Measurements from ENCODE around the gene RIT2. TPM values are rescaled to one million over a fixed set of nuclear protein-coding genes. Genes with fewer than 3 reads are reported as not detected.

Gene RIT2
- total RNA-seq, 1 donor from 2014 or later = not detected

DNA sequence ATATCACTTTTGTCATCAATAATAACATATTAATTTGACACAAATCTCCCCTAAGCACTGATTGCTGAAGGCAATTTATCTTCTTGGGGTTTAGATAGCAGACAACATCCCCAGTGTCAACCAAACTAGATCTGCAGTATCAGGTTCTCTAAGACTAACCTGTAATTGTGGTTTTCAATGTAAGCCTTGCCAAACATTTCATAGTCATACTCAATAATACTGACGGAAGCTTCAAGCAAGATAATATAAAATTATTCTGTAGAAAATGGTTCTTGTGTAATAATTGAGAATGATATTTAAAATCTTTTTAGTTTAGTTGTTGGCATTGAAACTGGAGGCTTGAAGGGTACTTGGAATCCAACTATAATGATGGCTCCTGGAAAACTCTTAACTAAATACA is 186.3 kb downstream of the RIT2 start:
- TF ChIP-seq, protein P1, sequence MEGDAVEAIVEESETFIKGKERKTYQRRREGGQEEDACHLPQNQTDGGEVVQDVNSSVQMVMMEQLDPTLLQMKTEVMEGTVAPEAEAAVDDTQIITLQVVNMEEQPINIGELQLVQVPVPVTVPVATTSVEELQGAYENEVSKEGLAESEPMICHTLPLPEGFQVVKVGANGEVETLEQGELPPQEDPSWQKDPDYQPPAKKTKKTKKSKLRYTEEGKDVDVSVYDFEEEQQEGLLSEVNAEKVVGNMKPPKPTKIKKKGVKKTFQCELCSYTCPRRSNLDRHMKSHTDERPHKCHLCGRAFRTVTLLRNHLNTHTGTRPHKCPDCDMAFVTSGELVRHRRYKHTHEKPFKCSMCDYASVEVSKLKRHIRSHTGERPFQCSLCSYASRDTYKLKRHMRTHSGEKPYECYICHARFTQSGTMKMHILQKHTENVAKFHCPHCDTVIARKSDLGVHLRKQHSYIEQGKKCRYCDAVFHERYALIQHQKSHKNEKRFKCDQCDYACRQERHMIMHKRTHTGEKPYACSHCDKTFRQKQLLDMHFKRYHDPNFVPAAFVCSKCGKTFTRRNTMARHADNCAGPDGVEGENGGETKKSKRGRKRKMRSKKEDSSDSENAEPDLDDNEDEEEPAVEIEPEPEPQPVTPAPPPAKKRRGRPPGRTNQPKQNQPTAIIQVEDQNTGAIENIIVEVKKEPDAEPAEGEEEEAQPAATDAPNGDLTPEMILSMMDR (IDR thresholded peaks at IDR 0.05; ENCODE audit: unreplicated experiment) = no peak
- no peaks in the 10 kb centered on the region for H3K27me3 Mint-ChIP-seq (ENCODE audit: unreplicated experiment)
- no peaks in the 10 kb centered on the region for H3K36me3 Mint-ChIP-seq (ENCODE audit: low read depth, unreplicated experiment)
- DNase-seq (ENCODE audit: low spot score) = no peak
- H3K27ac Mint-ChIP-seq (ENCODE audit: unreplicated experiment) = no peak overlapping the region
- peaks cover 11% of the 10 kb centered on the region for H3K4me1 Mint-ChIP-seq (ENCODE audit: unreplicated experiment)
- no peak overlapping the region for H3K4me3 Mint-ChIP-seq (ENCODE audit: unreplicated experiment)
- H3K9me3 Mint-ChIP-seq (ENCODE audit: unreplicated experiment) = no peaks in the 10 kb centered on the region

DNA sequence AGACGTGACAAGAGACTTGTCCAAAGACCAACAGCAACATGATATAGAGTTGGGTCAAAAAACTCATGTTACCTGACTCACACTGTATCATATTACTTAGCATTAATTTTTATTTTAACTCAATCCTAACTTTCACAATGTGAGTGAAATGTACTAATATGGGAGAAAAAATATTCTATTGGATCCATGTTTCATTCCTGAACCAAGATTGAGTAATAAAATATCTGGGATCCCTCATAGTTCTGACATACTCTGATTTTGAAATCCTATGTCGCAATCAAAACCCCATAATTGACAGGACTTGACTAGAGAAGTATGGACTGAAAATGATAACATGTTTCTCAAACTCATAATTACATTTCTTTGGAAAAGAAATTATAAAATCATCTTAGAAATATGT is 190.4 kb downstream of the RIT2 start:
- Mint-ChIP-seq H3K4me3 (ENCODE audit: unreplicated experiment) (no peak overlapping the region), H3K27me3 (ENCODE audit: unreplicated experiment) (no peaks in the 10 kb centered on the region), H3K36me3 (ENCODE audit: low read depth, unreplicated experiment) (no peaks in the 10 kb centered on the region), H3K27ac (ENCODE audit: unreplicated experiment) (no peak overlapping the region), H3K4me1 (ENCODE audit: unreplicated experiment) (no peaks in the 10 kb centered on the region), H3K9me3 (ENCODE audit: unreplicated experiment) (no peaks in the 10 kb centered on the region)
- TF ChIP-seq, protein P1 (IDR thresholded peaks at IDR 0.05; ENCODE audit: unreplicated experiment) = no peak
- no peak for DNase-seq (ENCODE audit: low spot score)

DNA sequence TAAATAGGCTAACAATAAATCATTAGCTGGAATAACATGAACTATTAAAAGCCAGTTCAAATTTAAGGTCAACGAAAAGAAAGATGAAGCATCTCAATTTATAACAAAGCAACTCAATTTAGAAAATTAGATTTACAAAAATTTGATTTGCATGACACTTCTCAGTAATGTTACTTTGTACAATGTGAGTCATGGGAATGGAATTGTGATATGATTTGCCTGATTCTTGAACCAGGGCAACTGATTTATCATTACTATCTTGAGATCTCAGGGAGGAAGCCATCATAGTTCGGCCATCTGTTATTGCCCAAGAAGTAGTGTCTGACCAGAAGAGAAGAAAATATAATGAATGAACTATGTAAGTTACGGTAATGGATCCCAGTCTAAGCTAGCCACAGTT is 193.1 kb downstream of the RIT2 start:
- DNase-seq (ENCODE audit: low spot score) = no peak
- no peaks in the 10 kb centered on the region for H3K4me1 Mint-ChIP-seq (ENCODE audit: unreplicated experiment)
- TF ChIP-seq, protein P1 (IDR thresholded peaks at IDR 0.05; ENCODE audit: unreplicated experiment) = no peak
- H3K36me3 Mint-ChIP-seq (ENCODE audit: low read depth, unreplicated experiment) = no peaks in the 10 kb centered on the region
- no peaks in the 10 kb centered on the region for H3K27me3 Mint-ChIP-seq (ENCODE audit: unreplicated experiment)
- no peak overlapping the region for H3K27ac Mint-ChIP-seq (ENCODE audit: unreplicated experiment)
- no peak overlapping the region for H3K4me3 Mint-ChIP-seq (ENCODE audit: unreplicated experiment)
- no peaks in the 10 kb centered on the region for H3K9me3 Mint-ChIP-seq (ENCODE audit: unreplicated experiment)

DNA sequence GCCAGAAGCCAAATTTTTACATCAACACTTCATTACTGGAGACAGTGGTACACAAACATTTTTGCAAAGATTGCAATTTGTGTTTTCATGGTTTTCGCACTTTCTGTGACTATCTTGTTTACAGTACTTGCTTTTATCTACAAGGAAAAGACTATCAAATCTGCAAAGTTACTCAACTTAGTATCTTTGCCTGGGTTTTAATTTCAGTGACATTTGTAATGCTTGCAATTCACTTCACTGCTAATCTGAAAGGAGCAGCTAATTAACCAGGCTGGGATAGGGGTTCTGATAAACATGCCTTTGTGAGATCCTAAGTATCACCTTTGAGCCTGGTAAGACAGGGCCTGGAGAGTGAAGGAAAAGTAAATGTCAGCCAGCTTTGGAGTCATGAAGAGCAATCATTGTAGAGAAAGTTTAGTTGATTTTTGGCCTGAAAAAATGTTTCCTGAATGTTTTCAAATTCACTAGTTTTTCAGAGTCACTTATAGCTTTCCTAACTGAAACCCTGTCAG is 194.2 kb downstream of the RIT2 start:
- Mint-ChIP-seq H3K27me3 (ENCODE audit: unreplicated experiment) (no peaks in the 10 kb centered on the region), H3K9me3 (ENCODE audit: unreplicated experiment) (no peaks in the 10 kb centered on the region), H3K4me1 (ENCODE audit: unreplicated experiment) (no peaks in the 10 kb centered on the region), H3K27ac (ENCODE audit: unreplicated experiment) (no peak overlapping the region), H3K4me3 (ENCODE audit: unreplicated experiment) (no peak overlapping the region), H3K36me3 (ENCODE audit: low read depth, unreplicated experiment) (no peaks in the 10 kb centered on the region)
- no peak for DNase-seq (ENCODE audit: low spot score)
- TF ChIP-seq, protein P1 (IDR thresholded peaks at IDR 0.05; ENCODE audit: unreplicated experiment) = no peak

DNA sequence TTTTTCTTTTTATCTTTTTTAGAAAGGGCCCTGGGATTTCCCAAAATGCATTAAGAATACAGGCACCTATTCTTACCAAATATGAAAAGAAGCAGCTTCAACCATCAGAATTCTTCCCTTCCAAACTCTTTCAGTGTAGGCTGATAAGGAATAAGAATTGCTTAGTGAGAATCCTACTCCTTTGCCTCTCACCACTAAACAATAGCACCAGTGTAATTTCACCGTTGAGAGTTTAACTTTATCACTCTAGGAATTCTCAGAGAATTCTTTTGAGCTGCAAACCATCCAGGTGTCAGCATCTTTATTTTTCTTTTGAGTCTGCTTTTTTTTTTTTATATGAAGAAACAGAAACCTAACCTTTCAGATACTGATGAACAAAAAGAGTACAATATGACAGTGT is 194.9 kb downstream of the RIT2 start:
- H3K9me3 Mint-ChIP-seq (ENCODE audit: unreplicated experiment) = no peaks in the 10 kb centered on the region
- no peak overlapping the region for H3K4me3 Mint-ChIP-seq (ENCODE audit: unreplicated experiment)
- no peak for DNase-seq (ENCODE audit: low spot score)
- H3K27me3 Mint-ChIP-seq (ENCODE audit: unreplicated experiment) = no peaks in the 10 kb centered on the region
- H3K4me1 Mint-ChIP-seq (ENCODE audit: unreplicated experiment) = no peaks in the 10 kb centered on the region
- no peak overlapping the region for H3K27ac Mint-ChIP-seq (ENCODE audit: unreplicated experiment)
- TF ChIP-seq, protein P1 (IDR thresholded peaks at IDR 0.05; ENCODE audit: unreplicated experiment) = no peak
- H3K36me3 Mint-ChIP-seq (ENCODE audit: low read depth, unreplicated experiment) = no peaks in the 10 kb centered on the region
